GM21529 (cell line): ENCODE measurements around the gene KIF18A.
"Not testable (repeated sequence)": the region's sequence is repeated elsewhere in the genome, so short reads cannot be mapped to it uniquely, and the experiment has no call there.

Experiments used
- ATAC-seq: cut with Tn5 transposase; IDR thresholded peaks from one replicate; pipeline ENCODE4 v1.9.1; 2021; ENCODE audit not compliant: unreplicated experiment

Gene KIF18A

GRCh38 chr11:28107750-28108618 is at the start of gene KIF18A, which contains the start of gene METTL15:
Gene KIF18A (minus strand): TSS chr11:28108156. CDS start chr11:28097947, 10,209 bp downstream.
Gene METTL15 (plus strand): TSS chr11:28108388. CDS start chr11:28113335, 4,947 bp downstream.
- ATAC-seq = peak; percentile 91

GRCh38 chr11:28153586-28153985 is 45.6 kb upstream of the KIF18A start:
- no peak for ATAC-seq

- ATAC-seq = no peak
Observed at GRCh38 chr11:28152743-28153142, 44.8 kb upstream of the KIF18A start.

- no peak for ATAC-seq
Observed at GRCh38 chr11:28146123-28146751, 38.3 kb upstream of the KIF18A start.

GRCh38 chr11:28144808-28145207 is 36.9 kb upstream of the KIF18A start:
- ATAC-seq = no peak

GRCh38 chr11:28142724-28143123 is 34.8 kb upstream of the KIF18A start:
- ATAC-seq = no peak

GRCh38 chr11:28140689-28141455 is 32.9 kb upstream of the KIF18A start:
- no peak for ATAC-seq

- ATAC-seq = no peak
Observed at GRCh38 chr11:28139841-28140415, 32.0 kb upstream of the KIF18A start.

GRCh38 chr11:28137832-28138231 is 29.9 kb upstream of the KIF18A start:
- no peak for ATAC-seq

GRCh38 chr11:28137366-28137765 is 29.4 kb upstream of the KIF18A start:
- no peak for ATAC-seq

GRCh38 chr11:28136157-28136556 is 28.2 kb upstream of the KIF18A start:
- ATAC-seq = not testable (repeated sequence)

- ATAC-seq = no peak
Observed at GRCh38 chr11:28133146-28133545, 25.2 kb upstream of the KIF18A start.

GRCh38 chr11:28132548-28132947 is 24.6 kb upstream of the KIF18A start:
- no peak for ATAC-seq

- no peak for ATAC-seq
Observed at GRCh38 chr11:28123151-28123581, 15.2 kb upstream of the KIF18A start.

GRCh38 chr11:28117712-28118111 is 9.8 kb upstream of the KIF18A start:
- no peak for ATAC-seq

- no peak for ATAC-seq
Observed at GRCh38 chr11:28114731-28115130, 6.8 kb upstream of the KIF18A start.

- no peak for ATAC-seq
Observed at GRCh38 chr11:28114116-28114515, 6.2 kb upstream of the KIF18A start.

- ATAC-seq = no peak
Observed at GRCh38 chr11:28110821-28111200, 2.9 kb upstream of the KIF18A start.

GRCh38 chr11:28110108-28110820 is 2.3 kb upstream of the KIF18A start:
- peak; percentile 40 for ATAC-seq

GRCh38 chr11:28108958-28109357 is 1.0 kb upstream of the KIF18A start:
- ATAC-seq = no peak
